Suprapubic skin (tissue), 4 donors: Measurements from ENCODE around the gene FANCE. TPM values are rescaled to one million over a fixed set of nuclear protein-coding genes. Genes with fewer than 3 reads are reported as not detected.

Experiments
- DNase-seq, 2 donors: peaks; one replicate each; pipeline ENCODE4 v3.0.0-alpha.2; 2019; ENCODE audit warnings: low spot score in 2 of 2
- H3K27ac ChIP-seq: fragments of 200-600 bp; sonication (generic); one replicate; pipeline ENCODE4 v1.5.1; 2019
- H3K27me3 ChIP-seq: fragments of 200-600 bp; sonication (generic); one replicate; pipeline ENCODE4 v1.5.1; 2019
- H3K36me3 ChIP-seq: fragments of 200-600 bp; sonication (generic); one replicate; pipeline ENCODE4 v1.5.1; 2019
- H3K4me1 ChIP-seq: fragments of 200-600 bp; sonication (generic); one replicate; pipeline ENCODE4 v1.5.1; 2019
- H3K4me3 ChIP-seq: fragments of 200-600 bp; sonication (generic); one replicate; pipeline ENCODE4 v1.5.1; 2019; ENCODE audit warnings: mild to moderate bottlenecking
- H3K9me3 ChIP-seq: fragments of 200-600 bp; sonication (generic); one replicate; pipeline ENCODE4 v1.5.1; 2019
- CTCF ChIP-seq, 2 donors: fragments of 200-600 bp in 1 of 2; fragments of 450-650 bp in 1 of 2; sonication (generic) in 1 of 2; IDR thresholded peaks; one replicate each; pipeline ENCODE4 v1.5.1; 2016 to 2019; ENCODE audit warnings: antibody characterized with exemption in 2 of 2, mild to moderate bottlenecking in 1 of 2, moderate library complexity in 1 of 2
- EP300 ChIP-seq: sonication (generic); formaldehyde crosslinking; IDR thresholded peaks from one replicate; pipeline ENCODE4 v1.6.1; 2017; ENCODE audit warnings: antibody characterized with exemption
- POLR2A ChIP-seq, 2 donors: fragments of 450-650 bp; IDR thresholded peaks; one replicate each; pipeline ENCODE4 v1.6.1; 2017; ENCODE audit warnings: antibody characterized with exemption in 2 of 2, mild to moderate bottlenecking in 2 of 2, moderate library complexity in 2 of 2
- POLR2AphosphoS5 ChIP-seq, 3 donors: sonication (generic); formaldehyde crosslinking; IDR thresholded peaks; one replicate each; pipeline ENCODE4 v1.6.1; 2017; ENCODE audit warnings: antibody characterized with exemption in 3 of 3
- WGBS: methylation state at CpG from one replicate; pipeline ENCODE4 v1.1.5; 2018; 5-methylcytosine and 5-hydroxymethylcytosine counted together
- total RNA-seq, 4 donors: library from RNA; depleted of rRNA; stranded (reverse); fragments of >200 nt; gene quantifications; one replicate each; pipeline ENCODE4 v1.1.0, GENCODE V29; 2016

The FANCE gene
- total RNA-seq, 4 donors from 2014 or later = 20.6 to 25.6 (median 21.6) TPM

- DNase-seq = peak in 1 of 2 donors; percentile 79
- H3K4me3 ChIP-seq = peak overlapping the region; percentile 29
- 50% methylated on average over 26 of the region's 61 CpGs for WGBS
- TF ChIP-seq EP300 (no peak), POLR2AphosphoS5 (IDR thresholded peaks at IDR 0.05) (peak in 2 of 3 donors; percentile 69 to 78)
- peak overlapping the region; percentile 95 for H3K27ac ChIP-seq
- no peaks in the 10 kb centered on the region for H3K27me3 ChIP-seq
- H3K9me3 ChIP-seq = no peaks in the 10 kb centered on the region
- H3K4me1 ChIP-seq = peaks cover 70% of the 10 kb centered on the region
- H3K36me3 ChIP-seq = peaks cover 15% of the 10 kb centered on the region
Observed at GRCh38 chr6:35486005-35486925, 34.1 kb downstream of the FANCE start.

- no peak overlapping the region for H3K4me3 ChIP-seq
- no peak for DNase-seq
- peak overlapping the region; percentile 95 for H3K27ac ChIP-seq
- peaks cover 13% of the 10 kb centered on the region for H3K36me3 ChIP-seq
- WGBS = 20% methylated on average over 9 of the region's 9 CpGs
- peaks cover 86% of the 10 kb centered on the region for H3K4me1 ChIP-seq
- no peaks in the 10 kb centered on the region for H3K9me3 ChIP-seq
- no peaks in the 10 kb centered on the region for H3K27me3 ChIP-seq
- TF ChIP-seq POLR2AphosphoS5 (IDR thresholded peaks at IDR 0.05) (no peak), CTCF (IDR thresholded peaks at IDR 0.05) (no peak), EP300 (no peak), POLR2A (IDR thresholded peaks at IDR 0.05) (no peak)
Observed at GRCh38 chr6:35487658-35488516, 35.7 kb downstream of the FANCE start.

GRCh38 chr6:35488517-35488862 lies 36.4 kb downstream of the FANCE start:
- no peak overlapping the region for H3K4me3 ChIP-seq
- H3K27me3 ChIP-seq = no peaks in the 10 kb centered on the region
- WGBS = 63% methylated on average over 9 of the region's 9 CpGs
- no peaks in the 10 kb centered on the region for H3K9me3 ChIP-seq
- peaks cover 92% of the 10 kb centered on the region for H3K4me1 ChIP-seq
- peak overlapping the region; percentile 95 for H3K27ac ChIP-seq
- no peak for DNase-seq
- H3K36me3 ChIP-seq = peaks cover 9% of the 10 kb centered on the region
- TF ChIP-seq POLR2AphosphoS5 (IDR thresholded peaks at IDR 0.05) (no peak), EP300 (no peak), POLR2A (IDR thresholded peaks at IDR 0.05) (no peak), CTCF (IDR thresholded peaks at IDR 0.05) (no peak)

GRCh38 chr6:35489066-35489465 lies 36.9 kb downstream of the FANCE start:
- 69% methylated on average over 1 of the region's 1 CpG for WGBS
- no peaks in the 10 kb centered on the region for H3K9me3 ChIP-seq
- DNase-seq = no peak
- peaks cover 98% of the 10 kb centered on the region for H3K4me1 ChIP-seq
- H3K36me3 ChIP-seq = peaks cover 5% of the 10 kb centered on the region
- TF ChIP-seq EP300 = no peak
- TF ChIP-seq POLR2AphosphoS5 (IDR thresholded peaks at IDR 0.05) = no peak
- TF ChIP-seq CTCF (IDR thresholded peaks at IDR 0.05) = no peak
- no peak for TF ChIP-seq POLR2A (IDR thresholded peaks at IDR 0.05)
- H3K4me3 ChIP-seq = no peak overlapping the region
- no peaks in the 10 kb centered on the region for H3K27me3 ChIP-seq
- peak overlapping the region; percentile 95 for H3K27ac ChIP-seq

GRCh38 chr6:35489995-35490791 lies 38.1 kb downstream of the FANCE start:
- no peaks in the 10 kb centered on the region for H3K9me3 ChIP-seq
- H3K27ac ChIP-seq = peak overlapping the region; percentile 95
- peaks cover 100% of the 10 kb centered on the region for H3K4me1 ChIP-seq
- no peak for DNase-seq
- peak overlapping the region; percentile 27 for H3K4me3 ChIP-seq
- TF ChIP-seq CTCF (IDR thresholded peaks at IDR 0.05) (no peak), EP300 (peak; percentile 42)
- 35% methylated on average over 5 of the region's 28 CpGs for WGBS
- H3K36me3 ChIP-seq = no peaks in the 10 kb centered on the region
- no peaks in the 10 kb centered on the region for H3K27me3 ChIP-seq
